ENCODE results near the gene KCNG3.
A peak's percentile ranks its signal among the peaks of the same experiment; 100 is the strongest.

KCNG3 gene

DNA sequence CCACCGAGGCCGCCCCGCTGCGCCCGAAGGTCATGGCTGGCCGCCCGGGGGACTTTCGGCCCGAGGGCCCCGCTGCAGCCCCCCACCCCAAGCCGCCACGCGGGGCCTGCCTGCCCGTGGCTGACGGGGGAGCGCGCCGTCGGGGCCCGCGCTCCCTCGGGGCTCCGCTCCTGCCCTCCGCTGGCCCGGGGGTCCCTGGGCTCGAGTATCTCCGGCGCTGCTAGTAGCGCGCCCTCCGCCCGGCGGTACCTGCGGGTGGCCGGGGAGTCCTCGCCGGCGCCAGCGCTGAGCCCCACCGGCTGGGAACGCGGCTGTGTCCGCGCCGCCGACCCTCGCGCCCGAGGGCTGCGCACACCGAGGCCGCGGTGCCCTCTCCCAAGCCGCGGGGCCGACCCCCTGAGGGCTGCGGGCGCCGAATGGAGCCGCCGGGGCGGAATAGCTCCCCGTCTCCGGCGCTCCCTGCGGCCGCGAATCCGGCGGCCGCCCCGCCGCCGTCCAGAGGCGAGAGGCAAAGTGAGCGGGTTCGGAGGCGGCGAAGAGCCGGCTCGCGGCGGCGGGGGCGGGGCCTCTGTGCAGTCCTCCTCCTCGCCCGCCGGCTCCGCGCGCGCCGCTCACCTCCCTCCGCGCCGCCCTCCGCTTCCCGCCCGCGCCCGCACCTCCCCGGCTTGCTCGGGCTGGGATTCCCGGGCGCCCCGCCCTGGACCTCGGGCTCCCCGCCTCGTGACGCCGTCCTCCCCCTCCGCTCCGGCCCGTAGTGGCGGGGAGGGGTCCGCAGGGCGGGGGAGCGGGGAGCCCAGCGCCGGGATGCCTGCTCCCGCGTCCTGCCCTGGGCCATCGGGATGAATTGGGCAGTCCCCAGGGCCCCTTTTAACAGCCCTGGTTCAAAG, at the start of gene KCNG3:
KCNG3 (minus strand) TSS at position 515 of the 887 bp plus-strand sequence; CDS start at position 34, 481 bp downstream.
- DNase-seq (ENCODE audit: low read depth): peak; percentile 32

DNA sequence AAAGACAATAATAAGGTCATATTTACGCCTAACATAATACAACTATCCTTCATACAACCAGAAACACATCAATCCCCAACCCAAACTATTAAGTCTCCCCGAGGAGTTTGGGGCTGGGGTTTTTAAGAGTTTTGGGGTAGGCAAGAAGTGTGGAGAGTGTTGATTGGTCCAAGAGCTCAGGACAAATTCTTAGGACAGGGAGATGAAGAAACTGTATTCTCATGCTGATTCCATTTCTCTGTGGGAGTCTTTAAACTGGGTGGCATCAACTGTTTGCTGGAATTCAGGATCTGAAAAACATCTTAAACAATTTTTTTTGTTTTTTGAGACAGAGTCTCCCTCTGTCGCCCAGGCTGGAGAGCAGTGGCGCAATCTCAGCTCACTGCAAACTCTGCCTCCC, 49.1 kb upstream of the KCNG3 start:
- DNase-seq (ENCODE audit: low read depth): no peak

DNA sequence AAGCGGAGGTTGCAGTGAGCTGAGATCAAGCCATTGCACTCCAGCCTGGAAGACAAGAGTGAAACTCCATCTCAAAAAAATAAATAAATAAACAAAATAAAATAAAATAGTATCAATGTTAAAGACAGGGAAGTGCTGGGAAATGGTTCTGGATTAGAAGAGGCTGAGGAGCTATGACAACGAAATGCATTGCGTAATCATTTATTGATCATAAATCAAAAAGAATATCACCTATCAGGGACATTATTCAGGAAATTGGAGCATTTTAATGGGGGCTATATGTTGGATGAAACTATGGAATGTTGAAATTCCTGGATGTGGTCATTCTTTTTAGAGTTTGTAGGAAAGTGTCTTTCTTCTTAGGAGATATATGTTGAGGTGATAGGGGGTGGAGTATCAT, 43.7 kb upstream of the KCNG3 start:
- DNase-seq (ENCODE audit: low read depth): no peak

- no peak for DNase-seq (ENCODE audit: low read depth)
Observed at GRCh38 chr2:42532397-42532796, 38.6 kb upstream of the KCNG3 start.

DNA sequence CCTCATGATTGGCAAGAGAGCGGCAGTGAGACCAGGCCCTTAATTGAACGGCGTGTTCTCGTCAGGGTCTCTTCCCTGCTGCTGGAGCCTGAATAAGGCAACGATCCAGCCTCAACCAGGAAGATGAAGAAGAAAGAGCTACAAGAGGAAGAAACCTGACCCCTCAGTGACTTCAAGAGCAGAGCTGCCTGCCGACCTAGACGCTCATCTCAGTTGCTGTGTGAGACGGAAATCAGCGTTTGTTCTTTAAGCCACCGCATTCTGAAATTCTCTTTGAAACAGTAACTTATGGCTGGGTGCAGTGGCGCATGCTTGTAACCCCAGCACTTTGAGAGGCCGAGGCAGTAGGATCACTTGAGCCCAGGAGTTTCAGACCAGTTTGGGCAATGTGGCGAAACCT, 29.6 kb upstream of the KCNG3 start:
- DNase-seq (ENCODE audit: low read depth): no peak

GRCh38 chr2:42522035-42522434, 28.3 kb upstream of the KCNG3 start:
- DNase-seq (ENCODE audit: low read depth): no peak

DNA sequence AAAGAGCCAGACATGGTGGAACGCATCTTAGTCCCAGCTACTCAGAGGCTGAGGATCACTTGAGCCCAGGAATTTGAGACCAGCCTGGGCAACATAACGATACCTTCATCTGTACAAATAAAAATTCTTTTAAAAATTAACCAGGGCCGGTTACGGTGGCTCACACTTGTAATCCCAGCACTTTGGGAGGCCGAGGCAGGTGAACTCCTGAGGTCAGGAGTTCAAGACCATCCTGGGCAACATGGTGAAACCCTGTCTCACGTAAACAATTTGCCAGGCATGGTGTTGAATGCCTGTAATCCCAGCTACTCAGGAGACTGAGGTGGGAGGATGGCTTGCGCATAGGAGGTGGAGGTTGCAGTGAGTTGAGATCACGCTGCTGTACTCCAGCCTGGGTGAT, 25.8 kb upstream of the KCNG3 start:
- no peak for DNase-seq (ENCODE audit: low read depth)

DNA sequence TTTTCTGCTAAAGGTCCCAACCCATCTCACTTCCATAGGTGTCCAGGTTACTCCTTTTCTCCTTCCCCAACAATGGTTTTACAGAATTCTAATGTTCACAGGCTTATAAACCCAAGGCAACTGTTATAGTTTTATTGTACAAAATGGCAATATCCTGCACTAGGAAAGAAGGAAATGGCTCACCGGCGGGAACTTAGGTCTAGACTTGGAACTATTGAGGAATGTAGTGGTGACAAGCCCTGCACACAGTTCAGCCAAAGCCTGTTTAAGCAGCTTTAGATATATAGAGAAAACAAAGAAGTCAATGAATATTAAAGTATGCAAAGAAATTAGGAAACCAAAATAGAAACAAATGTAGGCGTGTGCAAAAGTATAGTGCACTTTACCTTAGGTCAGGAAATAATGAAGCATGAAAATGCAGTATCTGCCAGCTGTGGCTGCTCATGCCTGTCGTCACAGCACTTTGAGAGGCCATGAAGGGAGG, 22.7 kb upstream of the KCNG3 start:
- DNase-seq (ENCODE audit: low read depth): no peak

- DNase-seq (ENCODE audit: low read depth): peak; percentile 67
Observed at GRCh38 chr2:42513252-42513918, 19.6 kb upstream of the KCNG3 start.

- peak; percentile 13 for DNase-seq (ENCODE audit: low read depth)
Observed at GRCh38 chr2:42510608-42511243, 16.9 kb upstream of the KCNG3 start.

DNA sequence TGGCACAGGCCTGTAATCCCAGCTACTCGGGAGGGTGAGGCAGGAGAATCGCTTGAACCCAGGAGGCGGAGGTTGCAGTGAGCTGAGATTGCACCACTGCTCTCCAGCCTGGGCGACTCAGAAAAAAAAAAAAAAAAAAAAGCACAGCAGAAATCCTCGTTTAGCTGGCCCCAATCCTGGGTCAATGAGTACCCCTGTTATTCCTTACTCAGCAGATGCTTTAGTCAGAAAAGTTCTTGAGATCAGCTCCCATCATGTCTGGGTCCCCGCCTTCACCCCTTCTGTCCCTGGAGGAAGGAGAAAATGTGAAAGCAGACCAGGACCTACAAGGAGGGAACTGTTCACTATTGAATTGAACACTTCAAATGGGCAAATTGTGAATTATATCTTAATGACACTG, 16.4 kb upstream of the KCNG3 start:
- DNase-seq (ENCODE audit: low read depth): no peak

DNA sequence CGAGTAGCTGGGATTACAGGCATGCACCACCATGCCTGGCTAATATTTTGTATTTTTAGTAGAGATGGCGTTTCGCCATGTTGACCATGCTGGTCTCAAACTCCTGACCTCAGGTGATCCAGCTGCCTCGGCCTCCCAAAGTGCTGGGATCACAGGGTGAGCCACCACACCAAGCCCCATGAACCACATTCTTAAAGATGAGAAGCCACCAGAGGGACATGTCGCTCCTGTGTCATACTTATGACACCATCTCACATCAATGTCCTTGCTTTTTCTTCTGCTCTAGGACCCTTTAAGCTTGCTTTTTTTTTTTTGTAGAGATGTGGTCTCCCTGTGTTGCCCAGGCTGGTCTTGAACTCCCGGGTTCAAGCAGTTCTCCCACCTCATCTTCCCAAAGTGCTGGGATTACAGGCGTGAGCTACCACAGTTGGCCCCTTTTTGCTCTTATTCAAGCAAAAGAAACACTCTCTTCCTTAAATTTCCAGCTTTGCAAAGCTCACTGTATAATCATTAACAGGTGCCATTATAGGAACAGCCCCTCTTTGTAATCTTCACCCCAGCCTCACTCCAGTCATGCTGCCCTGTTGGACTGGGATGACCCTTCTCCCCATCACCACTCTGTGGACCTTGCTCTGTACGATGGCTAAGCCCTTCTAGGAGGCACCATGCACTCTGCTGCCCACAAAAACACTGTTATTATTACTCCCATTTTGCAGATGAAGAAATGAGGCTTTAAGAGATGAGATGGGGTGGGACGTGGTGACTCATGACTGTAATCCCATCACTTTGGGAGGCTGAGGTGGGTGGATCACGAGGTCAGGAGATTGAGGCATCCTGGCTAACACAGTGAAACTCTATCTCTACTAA, 10.8 kb upstream of the KCNG3 start:
- no peak for DNase-seq (ENCODE audit: low read depth)

- peak; percentile 6 for DNase-seq (ENCODE audit: low read depth)
Observed at GRCh38 chr2:42503291-42503690, 9.5 kb upstream of the KCNG3 start.

- no peak for DNase-seq (ENCODE audit: low read depth)
Observed at GRCh38 chr2:42498497-42498896, 4.7 kb upstream of the KCNG3 start.

DNA sequence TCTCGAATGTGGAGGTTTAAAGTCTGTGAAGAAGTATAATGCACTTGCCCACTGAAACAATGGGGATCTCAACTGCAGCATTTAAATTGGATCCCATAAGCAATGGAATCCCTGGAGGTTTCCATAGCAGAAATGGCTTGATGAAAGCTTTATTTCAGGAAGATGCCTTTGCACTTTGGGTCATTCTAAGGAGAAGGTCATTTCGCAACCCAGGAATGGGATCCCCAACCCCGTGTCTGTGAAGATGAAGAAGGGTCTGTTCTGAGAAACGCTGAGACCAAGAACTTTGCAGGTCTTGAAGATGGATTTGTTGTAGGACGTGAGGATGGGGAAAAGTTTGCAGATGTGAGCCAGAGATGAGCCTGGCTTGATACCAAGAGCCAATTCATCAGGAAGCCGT, 1.8 kb upstream of the KCNG3 start:
- DNase-seq (ENCODE audit: low read depth): no peak

GRCh38 chr2:42495234-42495581, 1.4 kb upstream of the KCNG3 start:
- DNase-seq (ENCODE audit: low read depth): peak; percentile 6

- DNase-seq (ENCODE audit: low read depth): peak; percentile 76
Observed at GRCh38 chr2:42494355-42495233, 812 bp upstream of the KCNG3 start.

- DNase-seq (ENCODE audit: low read depth): no peak
Observed at GRCh38 chr2:42492691-42493467, 903 bp downstream of the KCNG3 start.

GRCh38 chr2:42488297-42488696, 5.5 kb downstream of the KCNG3 start:
- no peak for DNase-seq (ENCODE audit: low read depth)

Data from ELR (cell line).